PC-3 (cell line): ENCODE results near the gene BIRC5.

ENCODE experiments used
- CTCF ChIP-seq: fragments of 300-600 bp; sonication (generic); conservative IDR thresholded peaks from 2 replicates; pipeline ENCODE4 v1.5.1; 2017; ENCODE audit warnings: antibody characterized with exemption, low read depth, mild to moderate bottlenecking, low read length
- EZH2 ChIP-seq: fragments of 300-600 bp; sonication (generic); IDR thresholded peaks from one replicate; pipeline ENCODE4 v1.6.1; 2017; ENCODE audit warnings: antibody characterized with exemption, mild to moderate bottlenecking, low read length; ENCODE audit not compliant: unreplicated experiment
- EZH2phosphoT487 ChIP-seq: fragments of 300-600 bp; sonication (generic); IDR thresholded peaks from 2 replicates; pipeline ENCODE4 v1.6.1; 2018; ENCODE audit warnings: mild to moderate bottlenecking, antibody characterized with exemption, low read length, borderline replicate concordance

GRCh38 chr17:78179372-78179771 lies 34.7 kb upstream of the BIRC5 start:
- TF ChIP-seq EZH2 (no peak), CTCF (no peak), EZH2phosphoT487 (no peak)
